ENCODE measurements around the gene IL1RAPL2.

DNA sequence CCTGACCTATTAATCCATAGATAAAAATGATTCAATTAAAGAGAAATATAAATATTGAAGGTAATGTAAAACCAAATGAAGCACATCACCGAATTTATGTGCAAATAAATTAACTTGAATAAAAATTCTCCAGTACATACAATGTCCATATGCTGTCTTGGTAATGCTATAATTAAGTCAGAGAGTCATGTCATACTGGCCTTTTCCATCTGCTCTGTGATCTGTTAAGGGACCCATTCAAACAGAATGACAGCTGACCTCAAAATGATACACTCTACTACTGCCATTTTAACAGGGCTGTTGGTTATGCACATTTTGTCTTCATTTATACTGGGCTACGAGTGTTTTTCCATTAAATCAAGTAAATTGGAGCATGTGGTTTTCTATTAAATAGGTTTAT, 555.2 kb downstream of the IL1RAPL2 start:
- no peak for TF ChIP-seq EZH2phosphoT487 (IDR thresholded peaks at IDR 0.05; ENCODE audit: borderline replicate concordance, low read length)
- TF ChIP-seq, protein P1, sequence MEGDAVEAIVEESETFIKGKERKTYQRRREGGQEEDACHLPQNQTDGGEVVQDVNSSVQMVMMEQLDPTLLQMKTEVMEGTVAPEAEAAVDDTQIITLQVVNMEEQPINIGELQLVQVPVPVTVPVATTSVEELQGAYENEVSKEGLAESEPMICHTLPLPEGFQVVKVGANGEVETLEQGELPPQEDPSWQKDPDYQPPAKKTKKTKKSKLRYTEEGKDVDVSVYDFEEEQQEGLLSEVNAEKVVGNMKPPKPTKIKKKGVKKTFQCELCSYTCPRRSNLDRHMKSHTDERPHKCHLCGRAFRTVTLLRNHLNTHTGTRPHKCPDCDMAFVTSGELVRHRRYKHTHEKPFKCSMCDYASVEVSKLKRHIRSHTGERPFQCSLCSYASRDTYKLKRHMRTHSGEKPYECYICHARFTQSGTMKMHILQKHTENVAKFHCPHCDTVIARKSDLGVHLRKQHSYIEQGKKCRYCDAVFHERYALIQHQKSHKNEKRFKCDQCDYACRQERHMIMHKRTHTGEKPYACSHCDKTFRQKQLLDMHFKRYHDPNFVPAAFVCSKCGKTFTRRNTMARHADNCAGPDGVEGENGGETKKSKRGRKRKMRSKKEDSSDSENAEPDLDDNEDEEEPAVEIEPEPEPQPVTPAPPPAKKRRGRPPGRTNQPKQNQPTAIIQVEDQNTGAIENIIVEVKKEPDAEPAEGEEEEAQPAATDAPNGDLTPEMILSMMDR (IDR thresholded peaks at IDR 0.05; ENCODE audit: low read depth, low read length, poor library complexity, severe bottlenecking) = no peak

All from DOHH2 (cell line).